ENCODE data around the gene ZPBP2.

- TF ChIP-seq, protein P1, sequence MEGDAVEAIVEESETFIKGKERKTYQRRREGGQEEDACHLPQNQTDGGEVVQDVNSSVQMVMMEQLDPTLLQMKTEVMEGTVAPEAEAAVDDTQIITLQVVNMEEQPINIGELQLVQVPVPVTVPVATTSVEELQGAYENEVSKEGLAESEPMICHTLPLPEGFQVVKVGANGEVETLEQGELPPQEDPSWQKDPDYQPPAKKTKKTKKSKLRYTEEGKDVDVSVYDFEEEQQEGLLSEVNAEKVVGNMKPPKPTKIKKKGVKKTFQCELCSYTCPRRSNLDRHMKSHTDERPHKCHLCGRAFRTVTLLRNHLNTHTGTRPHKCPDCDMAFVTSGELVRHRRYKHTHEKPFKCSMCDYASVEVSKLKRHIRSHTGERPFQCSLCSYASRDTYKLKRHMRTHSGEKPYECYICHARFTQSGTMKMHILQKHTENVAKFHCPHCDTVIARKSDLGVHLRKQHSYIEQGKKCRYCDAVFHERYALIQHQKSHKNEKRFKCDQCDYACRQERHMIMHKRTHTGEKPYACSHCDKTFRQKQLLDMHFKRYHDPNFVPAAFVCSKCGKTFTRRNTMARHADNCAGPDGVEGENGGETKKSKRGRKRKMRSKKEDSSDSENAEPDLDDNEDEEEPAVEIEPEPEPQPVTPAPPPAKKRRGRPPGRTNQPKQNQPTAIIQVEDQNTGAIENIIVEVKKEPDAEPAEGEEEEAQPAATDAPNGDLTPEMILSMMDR (IDR thresholded peaks at IDR 0.05 in 2 of 3, conservative IDR thresholded peaks at IDR 0.05 in 1 of 3; ENCODE audit: borderline replicate concordance in 1 of 3, insufficient read depth in 1 of 3, low read depth in 2 of 3, low read length in 2 of 3): no peak
- no peak for TF ChIP-seq ZNF274 (IDR thresholded peaks at IDR 0.05; ENCODE audit: low read depth, low read length)
- no peak for TF ChIP-seq EZH2phosphoT487 (IDR thresholded peaks at IDR 0.05; ENCODE audit: borderline replicate concordance)
- TF ChIP-seq POLR2A (IDR thresholded peaks at IDR 0.05; ENCODE audit: borderline replicate concordance, extremely low read depth, insufficient read depth, insufficient read length): no peak
Measured at GRCh38 chr17:39828443-39828842, 39.6 kb upstream of the ZPBP2 start.

All from HCT116 (cell line).